ENCODE results near the gene WLS.

Gene WLS

DNA sequence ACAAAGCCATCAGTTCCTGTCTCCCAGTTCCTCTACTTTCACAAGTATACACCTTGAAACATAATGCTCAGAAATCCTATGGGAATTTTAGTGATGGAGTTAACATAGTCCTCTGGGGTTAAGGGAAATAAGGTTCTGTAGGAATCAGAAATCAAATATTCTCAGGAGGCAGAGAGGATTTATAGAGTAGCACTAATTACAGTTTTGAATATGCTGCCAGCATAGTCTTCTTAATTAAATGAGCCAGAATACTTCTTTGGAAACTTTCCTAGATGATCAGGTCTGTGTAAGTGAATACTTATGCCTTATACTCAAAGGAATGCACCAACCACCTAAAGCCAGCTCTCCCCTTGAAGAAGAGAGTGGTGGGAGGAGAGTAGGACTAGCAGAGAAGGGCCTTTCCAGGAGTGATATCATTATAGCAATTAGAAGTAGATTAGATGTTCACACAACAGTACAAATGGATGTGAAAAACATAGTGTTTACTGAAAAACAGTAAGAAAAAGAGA is 150.5 kb downstream of the WLS start:
- DNase-seq (ENCODE audit: low spot score): no peak

DNA sequence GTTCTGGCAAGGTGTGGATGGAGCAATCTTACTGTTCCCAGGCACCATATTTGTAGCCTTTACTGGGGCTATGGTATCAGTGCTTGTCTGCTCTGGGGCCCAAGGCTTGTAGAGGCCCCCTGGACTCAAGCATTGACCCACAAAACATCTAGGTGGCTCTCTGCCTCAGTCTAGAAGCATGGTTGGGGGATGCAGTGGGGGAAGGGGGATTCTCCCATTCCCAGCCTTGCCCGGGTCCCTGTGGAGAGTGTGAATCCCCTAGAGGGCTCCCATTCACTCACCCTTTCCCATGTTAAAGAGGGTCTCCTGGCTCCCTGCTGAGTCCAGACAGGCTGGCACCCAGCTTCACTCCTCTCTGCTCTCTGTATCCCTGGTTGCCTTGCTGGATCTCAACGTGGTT is 153.7 kb downstream of the WLS start:
- DNase-seq (ENCODE audit: low spot score): no peak

Data from HuH-7.5 (cell line).